Neural cell (in vitro differentiated cells): Measurements from ENCODE around the gene ARL6IP4. TPM values are rescaled to one million over a fixed set of nuclear protein-coding genes. Genes with fewer than 3 reads are reported as not detected.

Source experiments
- H2AFZ ChIP-seq: fragments of 200-600, 300-800 bp; sonication (generic), shearing (Covaris generic); 2 replicates; pipeline ENCODE4 v1.6.0; 2014; ENCODE audit warnings: low read depth, mild to moderate bottlenecking, antibody characterized with exemption, low read length, moderate library complexity
- H3F3A ChIP-seq: fragments of 200-600 bp; shearing (Covaris generic); 2 replicates; pipeline ENCODE4 v1.6.1; 2016; ENCODE audit warnings: mild to moderate bottlenecking, moderate library complexity, mixed read lengths, antibody characterized with exemption, low read length; ENCODE audit not compliant: insufficient read depth, poor library complexity, severe bottlenecking
- H3K27ac ChIP-seq: fragments of 200-600, 300-800 bp; sonication (generic), shearing (Covaris generic); 2 replicates; pipeline ENCODE4 v1.5.1; 2014; ENCODE audit warnings: mild to moderate bottlenecking, low read length, moderate library complexity
- H3K27me3 ChIP-seq: fragments of 300-800, 200-600 bp; sonication (generic), shearing (Covaris generic); 2 replicates; pipeline ENCODE4 v1.6.0; 2014; ENCODE audit warnings: mild to moderate bottlenecking, low read depth, low read length, moderate library complexity; ENCODE audit not compliant: insufficient read depth
- H3K36me3 ChIP-seq: fragments of 300-800, 200-600 bp; sonication (generic), shearing (Covaris generic); 2 replicates; pipeline ENCODE4 v1.5.1; 2014; ENCODE audit warnings: mild to moderate bottlenecking, antibody characterized with exemption, low read length, moderate library complexity; ENCODE audit not compliant: insufficient read depth
- H3K4me2 ChIP-seq: fragments of 300-800, 200-600 bp; sonication (generic), shearing (Covaris generic); 2 replicates; pipeline ENCODE4 v1.6.0; 2014; ENCODE audit warnings: mild to moderate bottlenecking, low read length
- H3K4me3 ChIP-seq: fragments of 300-800, 200-600 bp; sonication (generic), shearing (Covaris generic); 2 replicates; pipeline ENCODE4 v1.5.1; 2014; ENCODE audit warnings: mild to moderate bottlenecking, low read length, moderate library complexity
- H3K79me2 ChIP-seq: fragments of 200-600 bp; shearing (Covaris generic); replicated peaks from 2 replicates; pipeline ENCODE4 v1.6.0; 2014; ENCODE audit warnings: mild to moderate bottlenecking, low read length, moderate library complexity; ENCODE audit not compliant: insufficient read depth
- H3K9ac ChIP-seq: fragments of 300-800, 200-600 bp; sonication (generic), shearing (Covaris generic); 2 replicates; pipeline ENCODE4 v1.6.1; 2016; ENCODE audit warnings: mild to moderate bottlenecking, low read length, mixed read lengths
- H3K9me2 ChIP-seq: fragments of 200-600 bp; shearing (Covaris generic); 2 replicates; pipeline ENCODE4 v1.6.1; 2016; ENCODE audit warnings: mild to moderate bottlenecking, low read length, mixed read lengths; ENCODE audit not compliant: insufficient read depth
- H3K9me3 ChIP-seq: fragments of 200-600, 300-800 bp; sonication (generic), shearing (Covaris generic); 2 replicates; pipeline ENCODE4 v1.6.1; 2016; ENCODE audit warnings: mild to moderate bottlenecking, mixed run types, low read length, moderate library complexity, mixed read lengths
- H4K20me1 ChIP-seq: fragments of 200-600 bp; shearing (Covaris generic); 2 replicates; pipeline ENCODE4 v1.6.1; 2016; ENCODE audit warnings: mild to moderate bottlenecking, mixed run types; ENCODE audit not compliant: insufficient read depth
- CTCF ChIP-seq: fragments of 450-650 bp; IDR thresholded peaks from 2 replicates; pipeline ENCODE4 v1.5.1; 2014; ENCODE audit warnings: antibody characterized with exemption, mild to moderate bottlenecking, moderate library complexity; ENCODE audit not compliant: poor library complexity, severe bottlenecking
- EP300 ChIP-seq: fragments of 450-650 bp; conservative IDR thresholded peaks from 2 replicates; pipeline ENCODE4 v1.6.1; 2014; ENCODE audit warnings: antibody characterized with exemption, mild to moderate bottlenecking, moderate library complexity; ENCODE audit not compliant: poor library complexity, severe bottlenecking
- EZH2 ChIP-seq: fragments of 200-600, 300-800 bp; shearing (Covaris generic), sonication (generic); IDR thresholded peaks from 2 replicates; pipeline ENCODE4 v1.6.1; 2014; ENCODE audit warnings: antibody characterized with exemption, low read length, borderline replicate concordance, mild to moderate bottlenecking; ENCODE audit not compliant: insufficient read depth, poor library complexity, severe bottlenecking
- MXI1 ChIP-seq: fragments of 450-650 bp; conservative IDR thresholded peaks from 2 replicates; pipeline ENCODE4 v1.6.1; 2014; ENCODE audit warnings: antibody characterized with exemption, mild to moderate bottlenecking; ENCODE audit not compliant: poor library complexity, severe bottlenecking
- POLR2AphosphoS5 ChIP-seq: IDR thresholded peaks from 2 replicates; pipeline ENCODE4 v1.6.1; 2012
- RAD21 ChIP-seq: fragments of 450-650 bp; conservative IDR thresholded peaks from 2 replicates; pipeline ENCODE4 v1.6.1; 2014; ENCODE audit warnings: antibody characterized with exemption, mild to moderate bottlenecking, moderate library complexity
- REST ChIP-seq: IDR thresholded peaks from 2 replicates; pipeline ENCODE4 v1.6.1; 2012; ENCODE audit warnings: borderline replicate concordance
- SMC3 ChIP-seq: fragments of 450-650 bp; conservative IDR thresholded peaks from 2 replicates; pipeline ENCODE4 v1.6.1; 2014; ENCODE audit warnings: antibody characterized with exemption, mild to moderate bottlenecking, moderate library complexity; ENCODE audit not compliant: poor library complexity
- TAF1 ChIP-seq: IDR thresholded peaks from 2 replicates; pipeline ENCODE4 v1.6.1; 2012; ENCODE audit warnings: low read depth
- polyA plus RNA-seq: library from polyadenylated mRNA; depleted of rRNA; stranded (reverse); fragments of >200 nt; gene quantifications from 2 replicates; pipeline ENCODE4 v1.2.3, GENCODE V29; 2014

Gene ARL6IP4
- polyA plus RNA-seq, 1 donor from 2014 or later: 190 TPM

GRCh38 chr12:122995503-122996187, 15.2 kb downstream of the ARL6IP4 start:
- H3K9me2 ChIP-seq: no peaks in the 10 kb centered on the region
- no peaks in the 10 kb centered on the region for H3K9me3 ChIP-seq
- no peaks in the 10 kb centered on the region for H3K79me2 ChIP-seq
- H2AFZ ChIP-seq: no peak overlapping the region
- no peaks in the 10 kb centered on the region for H3K36me3 ChIP-seq
- no peak overlapping the region for H3K4me3 ChIP-seq
- no peaks in the 10 kb centered on the region for H3F3A ChIP-seq
- H3K9ac ChIP-seq: no peak overlapping the region
- TF ChIP-seq SMC3: no peak
- no peak for TF ChIP-seq MXI1
- TF ChIP-seq RAD21: no peak
- TF ChIP-seq REST: no peak
- no peak for TF ChIP-seq EZH2
- no peak for TF ChIP-seq CTCF
- TF ChIP-seq TAF1: no peak
- TF ChIP-seq POLR2AphosphoS5: no peak
- TF ChIP-seq EP300: no peak
- no peaks in the 10 kb centered on the region for H3K27me3 ChIP-seq
- H3K27ac ChIP-seq: no peak overlapping the region
- no peak overlapping the region for H3K4me2 ChIP-seq
- H4K20me1 ChIP-seq: no peaks in the 10 kb centered on the region

GRCh38 chr12:122996188-122996601, 15.7 kb downstream of the ARL6IP4 start:
- H4K20me1 ChIP-seq: no peaks in the 10 kb centered on the region
- no peak overlapping the region for H3K9ac ChIP-seq
- H3K4me3 ChIP-seq: no peak overlapping the region
- no peaks in the 10 kb centered on the region for H3K9me3 ChIP-seq
- no peaks in the 10 kb centered on the region for H3K36me3 ChIP-seq
- H3F3A ChIP-seq: no peaks in the 10 kb centered on the region
- no peaks in the 10 kb centered on the region for H3K9me2 ChIP-seq
- H3K4me2 ChIP-seq: no peak overlapping the region
- H3K79me2 ChIP-seq: no peaks in the 10 kb centered on the region
- H2AFZ ChIP-seq: no peak overlapping the region
- H3K27me3 ChIP-seq: no peaks in the 10 kb centered on the region
- TF ChIP-seq POLR2AphosphoS5 (no peak), CTCF (no peak), REST (no peak), EP300 (no peak), TAF1 (no peak), EZH2 (no peak), MXI1 (no peak), SMC3 (no peak), RAD21 (no peak)
- no peak overlapping the region for H3K27ac ChIP-seq
